GM21526 (cell line): ENCODE results near the gene LYZL4.
A peak's percentile ranks its signal among the peaks of the same experiment; 100 is the strongest.

Experiments
- ATAC-seq: cut with Tn5 transposase; IDR thresholded peaks from one replicate; pipeline ENCODE4 v1.9.1; 2021; ENCODE audit warnings: moderate library complexity; ENCODE audit not compliant: unreplicated experiment, low FRiP score

Gene LYZL4, protein sequence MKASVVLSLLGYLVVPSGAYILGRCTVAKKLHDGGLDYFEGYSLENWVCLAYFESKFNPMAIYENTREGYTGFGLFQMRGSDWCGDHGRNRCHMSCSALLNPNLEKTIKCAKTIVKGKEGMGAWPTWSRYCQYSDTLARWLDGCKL

GRCh38 chr3:42410370-42411131 lies at the start of gene LYZL4:
Gene LYZL4, minus strand, starts transcription at chr3:42410610. Its CDS starts 3,359 bp downstream, at chr3:42407251.
- no peak for ATAC-seq

GRCh38 chr3:42459151-42459550 lies 48.7 kb upstream of the LYZL4 start:
- no peak for ATAC-seq

DNA sequence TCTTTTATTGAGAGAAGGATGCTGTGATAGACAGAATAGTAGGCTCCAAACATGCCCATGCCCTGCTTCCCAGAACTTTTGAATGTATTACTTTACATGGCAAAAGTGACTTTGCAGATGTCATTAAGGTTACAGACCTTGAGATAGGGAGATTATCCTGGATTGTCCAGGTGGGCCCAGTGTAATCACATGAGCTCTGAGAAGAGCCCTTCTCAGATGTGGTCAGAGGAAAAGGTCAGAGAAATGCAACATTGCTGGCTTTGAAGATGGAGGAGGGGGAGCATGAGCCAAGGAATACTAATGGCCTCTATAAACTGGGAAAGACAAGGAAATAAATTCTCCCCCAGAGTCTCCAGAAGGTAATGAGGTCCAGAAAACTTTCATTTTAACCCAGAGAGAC lies 45.8 kb upstream of the LYZL4 start:
- no peak for ATAC-seq

GRCh38 chr3:42451546-42452230 lies 41.3 kb upstream of the LYZL4 start:
- no peak for ATAC-seq

DNA sequence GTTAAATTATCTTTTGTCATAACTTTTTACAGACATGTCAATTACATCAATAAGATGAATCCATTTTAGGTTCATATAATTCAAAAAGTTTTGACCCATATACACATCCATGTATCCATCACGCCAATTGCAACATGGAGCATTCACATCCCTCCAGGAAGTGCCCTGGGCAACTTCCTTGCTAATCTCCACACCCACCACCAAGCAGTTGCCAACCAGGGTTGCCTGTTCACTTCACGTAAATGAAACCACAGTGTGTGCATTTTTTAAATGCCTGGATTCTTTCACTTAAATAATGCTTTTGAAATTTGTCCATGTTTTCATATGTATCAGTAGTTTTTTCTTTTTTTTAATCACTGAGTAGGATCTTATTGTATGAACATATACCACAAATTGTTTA lies 40.7 kb upstream of the LYZL4 start:
- ATAC-seq: no peak

DNA sequence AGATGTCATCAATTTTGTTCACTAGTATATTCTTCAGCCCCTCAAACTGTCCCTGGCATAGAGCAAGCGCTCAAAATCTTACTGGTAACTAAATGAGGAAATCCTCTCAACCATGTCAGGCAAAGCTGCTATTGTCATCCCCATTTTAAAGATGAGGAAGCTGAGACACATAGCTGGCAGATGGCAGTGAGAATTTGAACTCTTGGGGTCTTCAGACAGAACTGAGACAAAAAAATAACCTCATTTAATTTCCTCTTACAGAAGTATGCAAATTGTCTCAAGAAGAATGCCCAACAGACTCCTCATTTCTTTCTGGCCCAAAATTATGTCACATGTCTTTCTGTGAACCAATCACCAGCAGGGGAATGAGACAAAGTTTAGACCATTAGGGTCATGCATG lies 40.2 kb upstream of the LYZL4 start:
- no peak for ATAC-seq

- ATAC-seq: no peak
These were observed 37.1 kb upstream of the LYZL4 start for GRCh38 chr3:42447481-42447880.

DNA sequence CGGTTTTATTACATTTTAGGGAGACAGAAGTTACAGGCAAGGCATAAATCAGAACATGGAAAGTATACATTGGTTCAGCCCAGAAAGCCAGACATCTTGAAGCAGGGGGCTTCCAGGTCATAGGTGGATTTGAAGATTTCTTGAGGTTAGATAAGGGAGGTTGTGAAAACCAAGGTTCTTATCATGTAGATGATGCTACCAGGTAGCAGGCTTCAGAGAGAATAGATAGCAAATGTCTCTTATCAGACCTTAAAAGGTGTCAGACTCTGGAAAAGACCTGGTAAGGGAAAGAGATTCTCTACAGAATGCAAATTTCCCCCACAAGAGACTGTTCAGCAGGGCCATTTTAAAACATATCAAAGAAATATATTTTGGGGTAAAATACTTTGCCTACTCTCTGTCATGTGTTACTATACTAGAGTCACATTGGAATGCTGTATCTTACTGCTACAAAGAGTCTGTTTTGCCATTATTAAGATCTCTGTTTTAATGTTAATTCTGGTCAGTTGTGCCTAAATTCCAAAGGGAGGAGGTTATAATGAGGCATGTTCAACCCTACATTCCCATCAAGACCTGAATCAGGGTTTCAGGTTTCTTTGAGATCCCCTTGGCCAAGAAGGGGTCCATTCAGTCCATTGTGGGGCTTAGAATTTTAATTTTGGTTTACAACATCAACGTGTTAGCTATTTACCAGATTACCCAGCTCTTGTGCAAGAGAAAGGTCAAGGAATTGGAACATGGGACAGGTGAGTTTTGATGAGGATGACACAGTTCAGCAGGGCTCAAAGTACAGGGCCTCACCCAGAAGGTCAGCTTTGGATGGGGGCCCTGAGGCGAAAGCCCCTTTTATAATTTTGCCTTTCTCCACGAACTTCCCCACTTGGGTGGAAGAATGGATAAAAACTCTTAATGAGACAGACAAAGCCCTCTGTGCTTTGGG lies 36.0 kb upstream of the LYZL4 start:
- ATAC-seq: no peak

GRCh38 chr3:42443819-42444436 lies 33.5 kb upstream of the LYZL4 start:
- ATAC-seq: peak; percentile 74

GRCh38 chr3:42443292-42443691 lies 32.9 kb upstream of the LYZL4 start:
- no peak for ATAC-seq

DNA sequence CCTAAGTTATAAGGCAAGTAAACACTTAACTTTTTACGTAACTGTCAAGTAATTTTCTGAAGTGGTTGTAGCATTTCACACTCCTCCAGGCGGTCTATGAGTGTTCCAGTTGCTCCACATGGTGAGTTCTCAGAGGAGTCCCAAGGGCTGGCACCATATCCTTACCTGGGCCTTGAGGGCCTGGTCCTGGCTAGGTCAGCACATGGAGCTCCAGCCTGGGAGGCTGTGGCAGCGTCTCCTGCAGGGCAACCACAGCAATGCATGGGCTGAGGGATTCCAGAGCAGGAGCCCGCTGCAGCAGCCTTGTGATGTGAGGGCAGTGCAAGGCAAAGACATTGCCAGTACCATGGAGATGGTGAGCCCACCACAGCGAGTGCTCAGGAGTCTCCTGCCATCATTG lies 32.2 kb upstream of the LYZL4 start:
- no peak for ATAC-seq

DNA sequence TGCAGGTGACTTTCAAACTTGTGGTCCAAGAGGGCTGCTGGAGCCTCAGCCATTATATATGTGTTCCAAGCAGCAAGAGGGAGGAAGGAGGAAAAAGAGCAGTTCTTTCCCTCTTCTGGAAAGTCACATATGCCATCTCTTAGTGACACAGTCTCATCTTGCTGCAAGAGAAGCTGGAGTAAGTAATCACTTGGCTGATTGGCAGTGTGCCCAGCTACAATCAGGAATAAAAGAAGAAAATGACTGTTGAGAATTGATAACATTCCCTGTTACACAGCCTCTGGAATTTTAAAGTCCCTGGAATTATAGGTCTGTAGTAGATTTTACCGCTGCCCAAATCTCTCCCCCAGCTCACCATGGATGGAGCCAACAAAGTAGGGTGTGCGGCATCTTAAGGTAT lies 31.4 kb upstream of the LYZL4 start:
- ATAC-seq: no peak

GRCh38 chr3:42440924-42441323 lies 30.5 kb upstream of the LYZL4 start:
- ATAC-seq: no peak

- no peak for ATAC-seq
These were observed 29.1 kb upstream of the LYZL4 start for GRCh38 chr3:42439261-42440115.

- no peak for ATAC-seq
These were observed 28.3 kb upstream of the LYZL4 start for GRCh38 chr3:42438758-42439157.

DNA sequence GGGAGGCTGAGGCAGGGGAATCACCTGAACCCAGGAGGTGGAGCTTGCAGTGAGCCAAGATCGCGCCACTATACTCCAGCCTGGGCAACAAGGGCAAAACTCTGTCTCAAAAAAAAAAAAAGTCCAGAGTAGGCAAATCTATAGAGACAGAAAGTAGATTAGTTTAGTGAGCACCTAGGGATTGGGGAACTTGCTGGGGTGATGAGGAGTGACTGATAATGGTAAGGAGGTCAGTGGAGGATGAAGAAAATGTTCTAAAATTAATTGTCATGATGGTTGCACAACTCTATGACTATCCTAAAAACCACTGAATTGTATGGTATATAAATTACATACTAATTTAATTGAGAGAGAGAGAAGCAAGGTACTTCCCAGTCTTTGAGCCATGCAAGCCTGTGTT lies 27.8 kb upstream of the LYZL4 start:
- ATAC-seq: no peak

GRCh38 chr3:42434777-42435380 lies 24.5 kb upstream of the LYZL4 start:
- ATAC-seq: no peak

DNA sequence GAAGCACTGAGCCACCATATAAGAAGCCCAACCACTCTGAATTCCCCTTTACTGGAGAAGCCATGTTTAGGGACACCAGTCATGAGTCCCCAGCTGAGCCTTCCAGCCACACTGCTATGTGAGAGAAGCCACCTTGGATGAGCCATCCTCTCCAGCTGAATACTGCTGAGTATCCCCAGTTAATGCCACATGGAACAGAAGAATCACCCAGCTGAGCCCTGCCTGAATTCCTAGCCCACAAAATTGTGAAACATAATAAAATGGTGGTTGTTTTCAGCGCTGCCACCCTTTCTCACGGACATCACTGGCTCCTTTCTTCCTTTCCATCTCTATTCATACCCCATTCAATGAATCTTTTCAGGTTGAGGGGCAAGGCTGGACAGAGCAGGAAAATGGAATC lies 22.1 kb upstream of the LYZL4 start:
- no peak for ATAC-seq
